T1000 (cell line): Measurements from ENCODE around the gene ASAP3.
"Not testable (repeated sequence)": the region's sequence is repeated elsewhere in the genome, so short reads cannot be mapped to it uniquely, and the experiment has no call there.

Source experiments
- DNase-seq: peaks from one replicate; lab custom pipeline; 2025; ENCODE audit warnings: mixed read lengths; lab: John Stamatoyannopoulos, UW

The ASAP3 gene

GRCh38 chr1:23514111-23514679 is 30.2 kb upstream of the ASAP3 start:
- no peak for DNase-seq

- no peak for DNase-seq
These were observed 25.9 kb upstream of the ASAP3 start for GRCh38 chr1:23509896-23510295.

- no peak for DNase-seq
These were observed 22.6 kb upstream of the ASAP3 start for GRCh38 chr1:23506376-23507107.

DNA sequence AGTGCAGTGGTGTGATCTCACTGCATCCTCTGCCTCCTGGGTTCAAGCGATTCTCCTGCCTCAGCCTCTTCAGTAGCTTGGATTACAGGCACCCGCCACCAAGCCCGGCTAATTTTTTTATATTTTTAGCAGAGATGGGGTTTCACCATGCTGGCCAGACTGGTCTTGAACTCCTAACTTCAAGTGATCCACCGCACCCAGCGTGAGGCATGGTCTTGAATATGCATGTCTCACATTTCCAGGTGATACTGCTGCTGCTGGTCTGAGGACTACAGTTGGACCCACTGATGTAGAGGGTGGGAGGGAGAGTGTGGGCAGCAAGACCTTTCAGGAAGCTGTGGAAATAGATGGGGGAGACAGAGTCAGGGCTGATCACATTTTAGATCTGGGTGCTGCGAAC is 21.9 kb upstream of the ASAP3 start:
- no peak for DNase-seq

DNA sequence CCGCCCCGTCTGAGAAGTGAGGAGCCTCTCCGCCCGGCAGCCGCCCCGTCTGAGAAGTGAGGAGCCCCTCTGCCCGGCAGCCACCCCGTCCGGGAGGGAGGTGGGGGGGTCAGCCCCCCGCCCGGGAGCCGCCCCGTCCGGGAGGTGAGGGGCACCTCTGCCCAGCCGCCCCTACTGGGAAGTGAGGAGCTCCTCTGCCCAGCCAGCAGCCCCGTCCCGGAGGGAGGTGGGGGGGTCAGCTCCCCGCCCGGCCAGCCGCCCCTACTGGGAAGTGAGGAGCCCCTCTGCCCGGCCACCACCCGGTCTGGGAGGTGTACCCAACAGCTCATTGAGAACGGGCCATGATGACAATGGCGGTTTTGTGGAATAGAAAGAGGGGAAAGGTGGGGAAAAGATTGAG is 20.2 kb upstream of the ASAP3 start:
- not testable (repeated sequence) for DNase-seq

GRCh38 chr1:23502951-23503350 is 19.0 kb upstream of the ASAP3 start:
- DNase-seq = no peak

DNA sequence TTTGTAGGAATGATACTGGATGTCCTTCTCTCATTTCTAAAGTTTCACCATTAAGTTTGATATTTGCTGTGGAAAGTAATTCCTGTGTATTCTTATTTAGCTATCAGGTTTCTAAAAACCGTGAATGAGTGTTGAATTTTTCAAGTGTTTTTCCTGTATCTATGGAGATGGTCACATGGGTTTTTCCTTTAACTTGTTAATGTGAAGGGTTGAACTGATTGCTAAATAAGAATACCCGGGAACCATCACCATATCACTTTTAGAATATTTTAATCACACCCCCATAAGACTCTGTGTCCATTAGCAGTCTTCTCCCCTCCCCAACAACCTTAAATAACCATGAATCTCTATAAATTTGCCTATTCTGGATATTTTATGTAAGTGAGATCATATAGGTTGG is 16.5 kb upstream of the ASAP3 start:
- DNase-seq = no peak

GRCh38 chr1:23497777-23498439 is 13.9 kb upstream of the ASAP3 start:
- no peak for DNase-seq

GRCh38 chr1:23496490-23497181 is 12.7 kb upstream of the ASAP3 start:
- no peak for DNase-seq

GRCh38 chr1:23494836-23495235 is 10.9 kb upstream of the ASAP3 start:
- not testable (repeated sequence) for DNase-seq

DNA sequence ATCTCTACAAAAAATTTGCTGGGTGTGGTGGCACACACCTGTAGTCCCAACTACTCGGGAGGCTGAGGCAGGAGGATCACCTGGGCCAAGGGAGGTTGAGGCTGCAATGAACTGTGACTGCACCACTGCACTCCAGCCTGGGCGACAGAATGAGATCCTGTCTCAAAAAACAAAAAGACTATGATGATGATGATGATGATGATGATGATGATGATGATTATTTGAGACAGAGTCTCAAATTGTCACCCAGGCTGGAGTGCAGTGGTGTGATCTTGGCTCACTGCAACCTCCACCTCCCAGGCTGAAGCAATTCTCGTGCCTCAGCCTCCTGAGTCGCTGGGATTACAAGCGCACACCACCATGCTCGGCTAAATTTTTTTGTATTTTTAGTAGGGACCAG is 8.8 kb upstream of the ASAP3 start:
- not testable (repeated sequence) for DNase-seq

GRCh38 chr1:23492132-23492720 is 8.2 kb upstream of the ASAP3 start:
- DNase-seq = no peak

- no peak for DNase-seq
These were observed 5.9 kb upstream of the ASAP3 start for GRCh38 chr1:23489842-23490241.

GRCh38 chr1:23485002-23485332 is 988 bp upstream of the ASAP3 start:
- DNase-seq = no peak

DNA sequence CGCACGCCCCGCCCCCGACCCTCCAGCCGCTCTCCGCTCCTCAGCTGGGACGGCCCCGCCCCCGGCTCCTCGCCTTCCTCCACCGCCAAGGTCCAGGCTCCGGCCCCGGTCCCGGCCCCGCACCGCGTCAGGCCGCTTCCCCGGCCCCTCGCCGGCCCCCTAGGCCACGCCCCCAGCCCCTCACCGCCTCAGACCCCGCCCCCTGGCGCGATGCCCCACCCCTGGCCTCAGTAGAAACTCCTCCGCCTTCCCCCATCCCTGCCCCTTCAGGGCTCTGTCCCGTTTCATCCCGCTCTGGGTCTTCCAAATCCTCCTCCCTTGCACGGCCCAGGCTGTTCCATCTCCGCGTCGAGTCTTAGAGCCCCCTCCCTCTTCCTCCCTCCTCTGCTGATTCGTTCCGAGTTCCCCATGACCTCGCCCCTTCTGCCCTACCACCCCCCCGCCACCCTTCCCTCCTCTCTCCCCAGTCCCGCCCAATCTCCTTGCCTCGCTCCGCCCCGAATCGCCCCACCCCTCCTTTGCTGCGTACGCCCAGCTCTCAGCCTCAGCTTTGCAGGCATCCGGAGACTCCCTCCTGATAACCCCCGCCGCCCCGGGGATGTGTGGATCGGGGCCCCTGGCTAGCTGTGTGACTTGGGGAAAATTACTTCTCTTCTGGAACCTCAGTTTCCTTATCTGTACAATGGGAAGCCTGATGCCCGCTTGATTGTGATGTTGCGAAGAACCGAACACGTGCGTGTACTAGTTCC is 448 bp upstream of the ASAP3 start:
- peak; percentile 94 for DNase-seq

GRCh38 chr1:23481904-23482303 is 2.1 kb downstream of the ASAP3 start:
- DNase-seq = no peak

DNA sequence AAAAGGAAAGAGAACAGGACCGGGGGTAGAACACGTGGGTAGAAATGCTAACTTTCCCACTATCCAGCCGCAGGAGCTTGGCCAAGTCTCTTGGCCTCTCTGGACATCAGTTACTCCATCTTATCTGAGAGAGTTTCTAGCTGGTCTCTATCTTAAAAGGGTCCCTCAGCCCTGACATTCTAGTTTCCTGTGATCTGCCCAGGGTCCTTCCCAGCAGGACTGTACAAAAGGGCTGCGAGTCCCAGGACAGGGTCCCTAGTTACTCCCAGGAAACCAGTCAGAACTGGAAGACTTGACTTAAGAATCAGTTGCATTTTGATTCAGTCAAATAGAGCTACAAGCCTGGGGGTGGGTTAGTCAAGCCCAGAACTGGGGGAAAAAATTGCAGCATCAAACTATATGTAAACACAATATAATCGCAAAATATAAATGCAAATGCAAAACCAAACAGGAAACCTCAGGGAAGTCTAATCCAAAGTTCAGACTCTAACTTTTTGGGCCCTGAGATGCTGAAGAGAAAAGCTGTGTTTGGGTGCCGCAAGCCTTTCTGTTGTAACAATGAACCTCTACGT is 2.9 kb downstream of the ASAP3 start:
- DNase-seq = no peak

- no peak for DNase-seq
These were observed 3.6 kb downstream of the ASAP3 start for GRCh38 chr1:23480187-23481025.

GRCh38 chr1:23479666-23479941 is 4.4 kb downstream of the ASAP3 start:
- DNase-seq = no peak

GRCh38 chr1:23478896-23479665 is 4.9 kb downstream of the ASAP3 start:
- DNase-seq = no peak
